NCI-H2171 treated with DMSO at 0.1 percent for 48 hours (cell line): ENCODE measurements around the gene TEX28.
"Not testable (repeated sequence)": the region's sequence is repeated elsewhere in the genome, so short reads cannot be mapped to it uniquely, and the experiment has no call there.

Source experiments
- DNase-seq: peaks from one replicate; lab custom pipeline; 2025; lab: John Stamatoyannopoulos, UW

The TEX28 gene, protein sequence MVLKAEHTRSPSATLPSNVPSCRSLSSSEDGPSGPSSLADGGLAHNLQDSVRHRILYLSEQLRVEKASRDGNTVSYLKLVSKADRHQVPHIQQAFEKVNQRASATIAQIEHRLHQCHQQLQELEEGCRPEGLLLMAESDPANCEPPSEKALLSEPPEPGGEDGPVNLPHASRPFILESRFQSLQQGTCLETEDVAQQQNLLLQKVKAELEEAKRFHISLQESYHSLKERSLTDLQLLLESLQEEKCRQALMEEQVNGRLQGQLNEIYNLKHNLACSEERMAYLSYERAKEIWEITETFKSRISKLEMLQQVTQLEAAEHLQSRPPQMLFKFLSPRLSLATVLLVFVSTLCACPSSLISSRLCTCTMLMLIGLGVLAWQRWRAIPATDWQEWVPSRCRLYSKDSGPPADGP

DNA sequence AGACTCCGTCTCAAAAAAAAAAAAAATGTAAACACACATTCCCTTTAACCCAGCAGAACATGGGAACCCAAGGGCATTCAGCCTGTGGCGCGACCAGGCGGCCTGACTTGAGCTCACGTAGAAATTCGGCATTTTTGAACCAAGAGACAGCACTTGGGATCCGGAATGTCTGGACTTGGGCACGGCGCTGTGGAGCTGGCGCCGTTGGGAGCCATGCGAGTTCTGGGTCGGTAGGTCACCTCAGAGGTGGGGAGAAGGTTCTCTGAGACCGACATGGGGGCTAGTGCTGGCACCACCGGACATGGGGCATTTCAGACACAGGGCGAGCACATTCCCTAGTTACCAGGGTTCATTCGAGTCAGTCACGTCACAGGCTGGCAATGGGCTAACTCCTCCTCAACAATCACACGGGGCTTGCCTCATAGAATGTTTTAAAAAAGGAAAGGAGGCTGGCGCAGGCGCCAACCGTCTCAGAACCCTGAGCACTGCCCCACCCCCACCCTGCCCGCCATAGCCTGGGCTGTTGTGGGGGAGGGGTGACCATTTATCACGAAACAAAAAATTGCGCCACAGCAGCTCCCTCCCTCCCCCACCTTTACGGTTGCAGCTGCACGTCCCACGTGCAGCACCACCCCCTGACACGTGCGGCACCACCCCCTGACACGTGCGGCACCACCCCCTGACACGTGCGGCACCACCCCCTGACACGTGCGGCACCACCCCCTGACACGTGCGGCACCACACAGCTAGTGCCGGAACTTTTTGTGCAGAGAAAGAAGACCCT, at the start of gene TEX28:
TEX28 (minus strand) TSS at position 334 of the 784 bp plus-strand sequence. CDS start 3,007 bp downstream, outside the sequence.
- no peak for DNase-seq

DNA sequence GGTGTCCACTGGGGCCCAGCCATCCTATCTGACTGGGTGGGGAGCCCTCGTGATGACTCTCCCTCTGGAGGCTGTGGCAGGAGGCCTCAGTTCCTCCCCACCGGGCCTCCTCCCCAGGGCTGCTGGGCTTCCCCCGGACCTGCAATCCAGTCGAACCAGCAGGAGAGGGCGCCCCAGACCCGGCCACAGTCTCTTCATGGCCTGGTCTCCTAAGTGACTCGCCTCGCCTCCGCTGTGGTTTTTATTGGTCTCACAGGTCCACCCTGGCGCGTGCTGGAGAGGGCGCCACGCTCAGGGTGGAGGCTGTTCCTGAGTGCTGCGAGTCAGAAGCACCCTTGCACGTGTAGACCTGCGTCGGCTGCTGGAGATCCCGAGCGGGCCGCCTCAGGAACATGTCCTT, 48.7 kb upstream of the TEX28 start:
- DNase-seq: not testable (repeated sequence)

DNA sequence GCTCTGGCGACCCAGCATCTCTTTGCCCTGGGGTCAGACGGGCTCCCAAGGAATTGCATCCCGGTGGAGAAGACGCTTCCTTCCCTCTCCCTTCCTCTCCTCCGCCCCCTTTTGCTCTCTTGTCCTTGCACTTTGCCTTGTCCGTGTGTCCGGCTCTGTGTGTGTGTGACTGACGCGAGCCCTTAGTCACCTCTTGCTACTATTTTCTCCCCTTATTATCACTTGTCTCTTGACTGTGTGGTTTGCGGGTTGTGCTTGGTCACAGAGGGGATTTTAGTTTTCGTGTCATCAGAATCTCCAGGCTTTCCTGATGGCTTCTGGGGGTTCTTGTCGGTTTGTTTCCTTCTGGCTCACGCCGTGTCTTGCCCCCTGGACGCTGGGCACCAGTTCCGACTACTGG, 48.1 kb upstream of the TEX28 start:
- DNase-seq: not testable (repeated sequence)

DNA sequence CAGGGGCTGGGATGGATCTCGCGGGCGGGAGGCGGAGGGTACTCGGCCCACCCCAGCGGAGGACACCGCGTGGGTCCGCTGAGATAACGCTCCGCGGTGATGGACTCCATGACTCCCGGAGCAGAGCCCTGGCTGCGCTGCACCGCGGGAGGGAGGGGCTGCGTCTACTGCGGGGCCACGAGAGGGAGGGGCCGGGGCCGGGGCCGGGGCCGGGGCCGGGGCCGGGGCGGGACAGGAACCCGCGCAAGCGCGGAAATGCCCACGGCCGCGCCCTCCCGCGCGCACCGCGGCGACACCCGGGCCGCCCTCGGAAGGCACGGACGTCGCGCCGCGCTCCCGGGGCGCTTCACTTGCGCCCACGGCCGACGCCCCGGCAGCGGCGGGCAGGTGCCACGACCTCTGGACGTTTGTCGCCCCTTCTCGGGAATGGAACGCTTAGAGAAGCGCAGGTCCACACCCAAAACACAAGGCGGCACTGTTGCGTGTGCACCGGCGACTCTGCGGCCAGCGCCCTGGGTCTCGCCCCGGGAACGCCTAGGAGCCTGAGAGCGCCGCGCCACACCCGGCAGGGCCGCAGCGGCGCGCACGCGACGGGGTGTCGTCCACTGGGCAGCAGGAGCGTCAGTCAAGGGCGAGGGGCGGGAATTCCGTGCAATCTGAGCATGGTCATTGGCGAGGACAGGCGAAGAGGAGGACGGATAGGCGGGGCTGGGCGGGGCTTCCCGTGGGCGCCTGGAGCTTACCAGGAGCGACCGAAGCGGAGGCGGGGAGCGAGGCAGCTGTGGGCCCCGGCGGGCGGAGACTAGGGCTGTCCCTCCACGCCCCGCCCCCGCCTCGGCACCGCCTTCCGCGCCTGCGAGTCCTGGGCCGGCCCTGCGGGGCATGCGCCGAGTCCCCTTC, 46.7 kb upstream of the TEX28 start:
- DNase-seq: not testable (repeated sequence)

DNA sequence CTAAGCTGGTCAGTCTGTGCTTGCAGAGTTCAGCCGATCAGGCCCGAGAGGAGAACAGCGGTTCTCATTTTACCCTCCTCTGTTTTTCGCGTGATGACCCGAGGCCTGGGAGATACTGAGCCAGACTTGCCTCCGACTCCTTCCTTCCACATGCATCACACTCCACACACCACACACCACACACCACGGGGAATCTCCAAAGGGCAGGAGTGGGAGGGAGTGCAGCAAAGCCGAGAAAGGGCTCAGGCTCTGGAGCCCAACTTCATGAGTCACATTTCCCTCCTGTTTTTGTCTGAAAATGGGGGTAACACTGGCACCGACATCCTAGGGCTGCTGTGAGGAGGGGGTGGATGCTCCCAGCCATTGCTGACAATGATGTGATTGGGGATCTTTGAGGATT, 39.6 kb upstream of the TEX28 start:
- no peak for DNase-seq

DNA sequence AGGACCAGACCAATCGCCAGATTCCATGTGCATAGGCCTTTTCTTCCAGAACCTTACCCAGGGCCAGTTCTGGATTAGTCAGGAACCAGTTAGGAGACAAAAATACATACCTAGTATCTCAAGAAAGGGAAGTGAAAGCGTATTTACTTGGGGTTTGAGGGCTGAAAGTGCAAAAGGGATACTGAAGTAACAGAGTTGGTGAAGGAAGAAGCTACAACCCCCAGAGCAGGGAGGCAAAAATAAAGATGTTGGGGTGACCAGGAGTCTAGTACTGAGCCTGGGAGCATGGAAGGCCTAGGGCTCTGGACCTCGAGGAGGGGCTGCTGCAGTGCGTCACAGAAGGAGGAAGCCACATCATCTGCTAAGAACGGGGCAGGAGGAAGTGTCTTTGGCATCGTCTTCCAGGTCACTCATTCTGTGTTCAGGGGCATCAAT, 38.9 kb upstream of the TEX28 start:
- DNase-seq: no peak

DNA sequence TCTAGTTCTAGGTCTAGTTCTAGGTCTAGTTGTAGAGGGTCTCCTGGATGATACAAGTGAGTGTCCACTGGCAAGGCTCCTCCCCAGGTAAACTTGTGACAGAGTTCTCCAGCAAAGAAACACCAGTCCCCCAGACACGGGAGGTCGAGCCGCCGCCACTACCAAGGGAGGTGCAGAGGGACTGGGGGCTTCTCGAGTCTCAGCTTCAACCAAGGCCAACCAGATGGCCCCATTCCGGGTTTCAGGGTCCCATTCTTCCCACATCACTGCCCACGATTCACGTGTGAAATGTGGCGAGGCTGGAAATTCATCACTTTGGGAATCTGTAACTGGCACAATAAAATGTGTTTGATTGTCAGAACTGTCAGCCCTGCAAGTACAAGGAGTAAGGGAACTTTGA, 38.2 kb upstream of the TEX28 start:
- DNase-seq: no peak

DNA sequence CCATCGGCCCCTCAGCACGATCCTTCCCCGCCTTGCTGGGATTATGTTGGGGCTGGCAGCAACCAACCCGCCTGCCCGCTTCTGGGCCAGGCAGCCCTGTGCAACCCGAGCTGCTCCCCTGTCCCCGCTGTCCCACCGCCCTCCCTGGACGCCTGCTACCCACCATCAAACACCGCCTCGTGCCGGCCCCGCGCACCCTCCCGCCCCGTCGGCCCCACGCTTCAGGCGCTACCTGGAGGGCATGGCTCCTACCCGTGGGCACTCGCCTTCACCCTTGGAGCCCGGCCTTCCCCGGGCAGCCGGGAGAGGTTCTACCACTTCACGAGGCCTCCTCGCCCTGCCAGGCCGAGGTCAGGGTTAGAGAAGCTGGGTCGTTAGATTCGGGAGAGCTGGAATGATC, 37.6 kb upstream of the TEX28 start:
- DNase-seq: no peak

DNA sequence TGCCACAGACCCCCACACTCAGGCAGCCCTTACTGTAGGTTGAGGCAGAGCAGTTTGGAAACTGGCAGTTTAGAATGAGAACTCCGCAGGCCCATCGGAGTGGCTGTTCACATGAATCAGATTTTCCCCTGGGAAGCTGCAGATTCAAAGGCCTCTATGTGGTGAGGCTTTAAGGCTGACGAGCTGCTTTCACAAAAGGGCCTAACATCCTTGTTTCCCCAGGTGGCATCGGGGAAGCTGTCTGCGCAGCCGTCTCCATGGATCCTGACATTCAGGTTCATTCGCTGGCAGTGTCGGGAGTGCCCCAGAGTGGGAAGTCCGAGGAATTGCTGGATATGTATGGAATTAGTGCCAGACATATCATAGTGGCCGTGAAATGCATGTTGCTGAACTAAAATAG, 34.4 kb upstream of the TEX28 start:
- DNase-seq: no peak

DNA sequence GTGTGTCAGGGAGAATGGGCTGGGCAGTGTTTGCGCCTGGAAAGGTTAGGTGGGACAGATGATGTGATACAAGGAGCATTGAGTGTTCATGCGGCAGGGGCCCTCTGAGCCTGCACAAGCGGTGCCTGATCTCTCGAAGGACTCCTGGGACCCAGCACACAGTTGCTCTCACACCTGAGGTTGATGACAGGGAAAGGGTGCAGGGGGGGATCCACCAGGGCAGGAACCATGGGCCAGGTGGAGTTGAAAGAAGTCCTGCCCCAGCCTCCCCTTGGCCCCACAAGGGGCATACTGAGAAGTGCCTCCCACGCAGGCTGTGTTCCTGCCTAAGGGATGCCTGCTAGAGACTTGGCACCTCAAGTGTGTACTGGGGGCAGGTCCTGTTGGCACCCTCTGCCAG, 33.7 kb upstream of the TEX28 start:
- peak; percentile 25 for DNase-seq

DNA sequence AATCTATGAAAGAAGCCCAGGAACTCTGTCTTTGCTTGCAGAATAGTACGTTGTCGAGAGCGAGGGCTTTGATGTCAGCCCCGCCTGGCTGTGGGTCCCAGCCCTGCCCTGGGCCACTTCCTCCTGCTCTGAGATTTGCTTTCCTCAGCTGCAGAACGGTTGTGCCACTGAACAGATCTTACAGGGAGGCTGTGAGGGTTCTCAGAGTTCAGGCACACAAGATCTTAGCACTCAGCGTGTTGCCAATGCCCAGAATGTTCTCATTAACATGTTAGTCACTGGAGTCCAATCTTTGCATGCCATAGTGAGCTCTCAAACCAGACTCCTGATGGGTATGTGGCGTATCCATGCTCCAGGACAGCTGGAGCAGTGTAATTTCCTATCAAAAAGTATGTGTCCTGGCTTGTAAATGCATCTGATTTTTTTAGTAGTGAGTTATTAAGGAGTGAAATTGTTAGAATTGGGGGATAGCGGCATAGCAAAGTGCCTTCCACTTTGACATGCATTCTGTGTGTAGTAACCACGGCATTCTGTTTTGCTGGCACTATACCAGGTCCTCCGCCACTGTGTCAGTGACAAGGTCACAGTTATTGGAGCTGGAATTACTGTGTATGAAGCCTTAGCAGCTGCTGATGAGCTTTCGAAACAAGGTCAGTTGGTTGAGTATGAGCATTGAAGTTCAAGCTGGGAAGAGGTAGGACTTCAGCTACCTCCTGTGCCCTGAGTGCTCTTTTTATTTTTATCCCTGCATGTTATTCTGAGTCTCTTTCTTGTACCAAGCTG, 32.3 kb upstream of the TEX28 start:
- DNase-seq: no peak

DNA sequence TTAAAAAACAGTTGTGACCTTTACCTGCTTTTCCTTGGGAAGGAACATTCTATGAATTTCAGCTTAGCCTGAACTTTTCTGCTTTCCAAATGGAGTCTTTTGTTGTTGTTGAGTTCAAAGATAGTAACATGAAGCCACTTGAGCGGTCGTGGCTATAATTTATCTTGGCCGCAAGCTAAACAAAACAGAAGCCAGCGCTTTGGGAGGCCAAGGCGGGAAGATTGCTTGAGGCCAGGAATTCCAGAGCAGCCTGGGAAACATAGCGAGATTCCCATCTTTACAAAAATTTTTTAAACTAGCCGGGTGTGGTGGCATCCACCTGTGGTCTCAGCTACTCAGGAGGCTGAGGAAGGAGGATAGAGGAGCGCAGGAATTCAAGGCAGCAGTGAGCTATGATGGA, 30.6 kb upstream of the TEX28 start:
- no peak for DNase-seq

DNA sequence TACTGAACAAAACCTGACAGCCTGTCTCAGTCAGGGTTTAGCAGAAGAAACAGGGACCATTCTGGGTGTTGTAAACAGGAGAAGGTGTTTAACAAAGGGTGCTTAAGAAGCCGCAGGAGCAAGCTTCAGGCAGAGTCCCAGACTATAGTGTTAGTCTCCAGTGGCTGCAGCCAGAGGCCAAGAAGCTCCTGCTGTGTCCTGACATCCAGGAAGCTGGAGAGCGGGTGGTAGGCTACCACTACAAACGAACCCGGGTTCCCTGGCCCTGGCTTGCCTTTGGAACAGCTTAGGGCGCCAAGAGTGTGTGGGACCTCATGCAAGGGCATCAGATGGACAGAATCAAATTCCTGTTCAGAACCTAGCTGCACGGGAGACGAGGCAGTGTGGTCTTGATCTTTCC, 28.6 kb upstream of the TEX28 start:
- no peak for DNase-seq

DNA sequence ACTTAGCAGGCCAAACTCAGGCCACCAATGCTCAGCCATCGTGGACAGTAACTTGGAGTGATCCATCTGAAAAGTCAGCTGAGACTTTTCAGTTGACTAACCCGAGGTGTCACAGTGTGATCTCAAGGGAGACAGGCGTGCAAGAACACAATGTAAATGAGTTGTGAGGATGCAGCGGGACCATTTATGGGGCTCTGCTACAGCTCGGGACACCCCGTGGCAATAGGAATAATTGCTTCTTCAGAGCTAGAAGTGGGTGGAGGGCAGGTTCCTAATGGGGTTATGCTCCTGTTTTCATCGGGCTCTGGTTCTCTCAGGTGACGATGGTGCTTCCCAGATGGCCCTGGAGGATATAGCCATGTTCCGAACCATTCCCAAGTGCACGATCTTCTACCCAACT, 28.0 kb upstream of the TEX28 start:
- DNase-seq: no peak

DNA sequence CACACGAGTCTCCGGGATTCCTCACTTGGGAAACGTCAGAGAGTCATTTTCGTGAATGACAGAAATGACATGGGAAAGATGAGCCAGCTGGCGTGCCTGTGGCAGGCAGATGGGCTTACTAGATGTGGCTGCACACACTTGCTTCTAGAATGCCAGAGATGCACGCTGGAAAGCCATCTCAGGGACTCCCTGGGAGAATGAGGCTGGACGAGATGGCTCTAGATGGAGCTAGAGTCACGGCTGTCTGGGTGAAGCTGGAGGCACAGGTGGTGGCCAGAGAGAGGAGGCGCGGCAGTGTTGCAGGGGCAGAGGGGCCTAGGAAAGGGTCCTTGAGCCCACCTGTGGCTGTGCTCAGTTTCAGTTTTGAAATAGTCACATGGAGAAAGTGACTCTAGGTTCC, 26.7 kb upstream of the TEX28 start:
- peak; percentile 72 for DNase-seq

DNA sequence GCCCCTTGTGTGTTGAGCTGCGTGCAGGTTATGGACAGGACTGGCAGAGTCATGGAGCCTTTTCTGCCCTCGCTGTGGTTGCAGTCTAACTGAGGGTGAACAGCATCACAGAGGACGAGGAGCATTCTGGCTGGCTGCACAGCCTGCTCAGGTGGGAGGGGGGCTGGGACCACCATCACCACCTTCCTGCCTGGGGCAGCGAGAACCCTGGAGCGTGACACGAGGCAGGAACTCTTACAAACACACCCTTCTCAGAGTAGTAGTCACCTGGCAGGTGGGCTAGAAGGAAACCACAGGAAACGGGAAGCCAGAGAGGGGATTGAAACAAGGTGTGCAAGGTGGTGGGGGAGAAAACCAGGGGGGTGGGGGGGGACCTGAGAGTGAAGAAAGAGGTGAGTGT, 26.2 kb upstream of the TEX28 start:
- no peak for DNase-seq

DNA sequence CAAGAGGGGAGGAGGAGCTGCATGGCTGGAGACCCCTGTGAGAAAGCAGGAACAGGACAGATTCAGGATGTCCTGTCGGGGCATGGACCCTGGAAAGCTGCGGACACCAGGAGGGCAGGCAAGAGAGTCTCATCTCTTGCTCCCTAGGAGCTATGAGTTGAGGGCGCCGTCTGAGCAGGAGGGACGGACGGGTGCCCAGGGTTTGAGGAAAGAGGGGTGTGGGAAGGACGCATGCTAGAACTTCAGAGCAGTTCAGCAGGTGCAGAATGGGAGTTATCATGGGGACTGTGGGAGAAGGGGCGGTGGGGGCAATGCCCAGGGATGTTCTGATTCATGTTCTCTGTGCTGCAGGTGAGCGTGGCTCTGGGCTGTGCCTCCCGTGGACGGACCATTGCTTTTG, 25.5 kb upstream of the TEX28 start:
- DNase-seq: no peak

DNA sequence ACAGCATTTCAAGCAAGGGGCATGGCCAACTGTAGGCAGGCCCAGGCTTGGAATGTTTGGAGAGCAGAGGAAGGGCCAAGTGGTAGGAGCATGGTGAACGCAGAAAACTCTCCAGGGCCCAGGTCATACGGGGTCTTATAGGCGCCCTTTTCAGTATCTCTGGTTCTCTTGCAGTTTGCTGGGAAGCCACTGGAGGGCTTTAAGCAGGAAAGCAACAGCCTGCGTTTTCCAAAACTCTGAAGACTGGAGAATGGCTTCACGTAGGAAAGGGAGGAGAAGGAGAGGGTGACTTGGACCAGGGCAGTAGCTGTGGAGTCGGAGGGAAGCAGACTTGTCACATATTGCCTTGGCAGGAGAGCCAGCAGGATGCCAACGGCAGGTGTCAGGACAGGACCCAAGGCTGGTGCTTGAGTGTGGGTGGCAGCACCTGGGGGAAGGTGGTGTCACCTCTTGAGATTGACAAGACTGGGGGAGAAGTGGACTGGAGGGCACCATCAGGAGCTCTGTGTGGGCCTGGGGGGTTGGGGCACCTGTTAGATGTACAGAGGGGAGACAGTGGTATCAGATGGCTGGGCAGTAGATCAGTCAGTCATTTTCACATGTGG, 22.6 kb upstream of the TEX28 start:
- peak; percentile 7 for DNase-seq

DNA sequence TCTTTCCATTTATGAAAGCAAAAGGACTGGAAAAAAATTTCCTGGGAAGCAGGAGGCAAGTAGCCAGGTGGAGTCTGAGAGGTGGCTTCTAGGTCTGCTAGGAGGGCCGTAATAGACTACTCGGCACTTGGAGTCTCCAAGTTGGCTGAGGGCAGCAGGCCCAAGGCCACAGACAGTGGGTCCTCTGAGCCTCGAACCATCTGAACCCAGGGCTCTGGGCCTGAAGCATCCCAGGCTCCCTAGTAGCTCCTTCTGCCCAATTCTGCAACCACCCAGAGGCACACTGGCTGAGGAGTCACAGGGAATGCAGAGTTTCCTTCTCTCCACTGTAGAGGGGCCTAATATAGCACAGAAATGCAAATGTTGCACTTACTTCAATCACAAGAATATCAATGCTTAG, 20.5 kb upstream of the TEX28 start:
- no peak for DNase-seq

DNA sequence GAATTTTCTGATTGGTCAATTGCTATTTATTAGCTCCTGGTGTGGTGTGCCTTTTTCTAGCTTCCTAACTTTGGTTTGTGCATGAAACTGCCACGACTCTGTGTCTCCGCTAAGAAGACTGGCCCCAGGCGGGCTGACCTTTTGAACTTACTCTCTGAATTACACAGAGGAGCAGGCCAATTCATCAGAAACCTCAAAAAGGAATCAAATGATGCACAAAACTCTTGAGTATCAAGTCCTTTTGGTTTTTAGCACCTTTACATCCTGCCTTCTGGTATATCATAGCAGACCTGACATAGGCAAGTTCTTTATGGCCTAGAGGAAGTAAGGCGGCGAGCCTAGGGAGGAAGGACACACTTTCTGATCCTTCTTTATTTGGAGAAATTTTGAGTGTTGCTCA, 18.2 kb upstream of the TEX28 start:
- DNase-seq: no peak

DNA sequence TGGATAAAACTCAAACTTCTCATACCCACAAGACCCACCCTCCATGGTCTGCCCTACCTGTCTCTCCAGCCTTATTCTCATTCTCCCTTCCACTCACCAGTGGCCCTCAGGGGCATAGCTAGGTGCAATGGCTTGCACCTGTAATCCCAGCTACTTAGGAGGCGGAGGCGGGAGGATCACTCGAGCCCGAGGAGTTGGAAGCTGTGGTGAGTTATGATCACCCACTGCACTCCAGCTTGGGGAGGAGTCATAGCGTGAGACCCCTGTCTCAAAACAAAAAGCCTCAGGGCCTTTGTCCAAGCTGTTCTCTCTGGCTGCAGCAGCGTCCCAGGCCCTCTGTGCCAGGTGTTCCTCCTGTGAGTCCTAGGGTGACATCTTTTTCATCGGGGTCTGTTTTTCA, 17.2 kb upstream of the TEX28 start:
- no peak for DNase-seq
